Effector memory CD8-positive, alpha-beta T cell (primary cell): Measurements from ENCODE around the gene ERLEC1.
"Not testable (repeated sequence)": the region's sequence is repeated elsewhere in the genome, so short reads cannot be mapped to it uniquely, and the experiment has no call there.

ENCODE experiments used
- ATAC-seq: fragments of 150-1000 bp; cut with Tn5 transposase; replicated peaks from 2 replicates; pipeline ENCODE4 v1.10.0; 2021; ENCODE audit warnings: mild to moderate bottlenecking, moderate library complexity
- DNase-seq, 3 experiments: peaks; one replicate each; pipeline ENCODE4 v3.0.0; 2021
- H3K27ac Mint-ChIP-seq, 2 donors: one replicate each; pipeline ENCODE4 v1.8.0; 2022; ENCODE audit warnings: mild to moderate bottlenecking in 2 of 2, mixed read lengths in 2 of 2, moderate library complexity in 2 of 2
- H3K27me3 Mint-ChIP-seq, 2 donors: one replicate each; pipeline ENCODE4 v1.8.0; 2022; ENCODE audit warnings: mixed read lengths in 2 of 2
- H3K36me3 Mint-ChIP-seq: one replicate; pipeline ENCODE4 v1.8.0; 2022; ENCODE audit warnings: mild to moderate bottlenecking, moderate library complexity, mixed read lengths; ENCODE audit not compliant: insufficient read depth
- H3K4me1 Mint-ChIP-seq, 2 donors: one replicate each; pipeline ENCODE4 v1.8.0; 2022; ENCODE audit warnings: low read depth in 2 of 2, mixed read lengths in 2 of 2
- H3K4me3 Mint-ChIP-seq, 2 donors: one replicate each; pipeline ENCODE4 v1.8.0; 2022; ENCODE audit warnings: mild to moderate bottlenecking in 2 of 2, mixed read lengths in 2 of 2, moderate library complexity in 2 of 2
- H3K9me3 Mint-ChIP-seq, 2 donors: one replicate each; pipeline ENCODE4 v1.8.0; 2022; ENCODE audit warnings: mixed read lengths in 2 of 2

Gene ERLEC1

GRCh38 chr2:53793821-53794220 is 7.0 kb downstream of the ERLEC1 start:
- no peaks in the 10 kb centered on the region for H3K9me3 Mint-ChIP-seq
- peaks cover 3 to 6% of the 10 kb centered on the region in 2 donors for H3K4me1 Mint-ChIP-seq
- no peak overlapping the region for H3K4me3 Mint-ChIP-seq
- DNase-seq (no peak), ATAC-seq (no peak)
- no peaks in the 10 kb centered on the region for H3K27me3 Mint-ChIP-seq
- H3K27ac Mint-ChIP-seq, result no peak overlapping the region
- peaks cover 57% of the 10 kb centered on the region for H3K36me3 Mint-ChIP-seq

DNA sequence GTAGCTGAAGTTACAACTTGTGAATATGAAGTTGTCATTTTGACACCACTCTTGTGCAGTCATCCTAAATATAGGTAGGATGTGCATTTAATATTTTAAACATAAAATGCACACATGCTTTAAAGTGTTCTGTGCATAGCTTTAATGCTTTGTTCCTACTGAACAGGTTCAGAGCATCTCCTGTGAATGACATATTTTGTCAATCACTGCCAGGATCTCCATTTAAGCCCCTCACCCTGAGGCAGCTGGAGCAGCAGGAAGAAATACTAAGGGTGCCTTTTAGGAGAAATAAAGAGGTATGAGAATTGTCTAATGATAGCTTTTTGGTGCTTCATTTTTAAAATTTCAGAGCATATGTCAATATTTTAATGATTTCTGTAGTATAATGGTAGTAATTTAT is 14.7 kb downstream of the ERLEC1 start:
- Mint-ChIP-seq H3K36me3 (peaks cover 82% of the 10 kb centered on the region), H3K27ac (no peak overlapping the region)
- no peak for ATAC-seq

DNA sequence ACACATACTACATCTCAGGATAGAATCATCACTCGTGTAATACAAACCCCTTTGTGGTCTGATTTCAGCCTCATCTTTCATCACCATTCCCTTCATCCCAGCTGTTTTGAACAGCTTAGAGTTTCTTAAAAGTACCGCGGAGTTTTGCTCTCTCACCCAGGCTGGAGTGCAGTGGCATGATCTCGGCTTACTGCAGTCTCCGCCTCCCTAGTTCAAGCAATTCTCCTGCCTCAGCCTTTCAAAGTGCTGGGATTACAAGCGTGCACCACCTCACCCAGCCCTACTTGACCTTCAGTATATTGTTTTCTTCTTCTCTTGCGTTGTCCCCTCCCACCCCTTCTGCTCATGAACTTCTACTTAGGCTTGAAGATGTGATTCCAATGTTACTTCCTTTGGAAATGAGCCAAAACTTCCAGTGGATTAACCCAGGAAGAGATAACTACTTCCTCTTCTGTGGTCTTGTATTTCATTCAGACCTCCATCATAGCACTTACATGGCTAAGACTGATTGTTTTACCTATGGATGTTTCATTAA is 15.8 kb downstream of the ERLEC1 start:
- no peaks in the 10 kb centered on the region for H3K27me3 Mint-ChIP-seq
- no peaks in the 10 kb centered on the region for H3K9me3 Mint-ChIP-seq
- DNase-seq (no peak), ATAC-seq (no peak)
- H3K4me1 Mint-ChIP-seq, result no peaks in the 10 kb centered on the region
- H3K36me3 Mint-ChIP-seq, result peaks cover 83% of the 10 kb centered on the region
- H3K27ac Mint-ChIP-seq, result peak overlapping the region in 1 of 2 donors; percentile 5
- H3K4me3 Mint-ChIP-seq, result no peak overlapping the region

More for the DNA sequence above, 14.7 kb downstream of the ERLEC1 start:
- Mint-ChIP-seq H3K4me1 (no peaks in the 10 kb centered on the region), H3K9me3 (no peaks in the 10 kb centered on the region), H3K4me3 (no peak overlapping the region), H3K27me3 (no peaks in the 10 kb centered on the region)
- DNase-seq, result no peak

DNA sequence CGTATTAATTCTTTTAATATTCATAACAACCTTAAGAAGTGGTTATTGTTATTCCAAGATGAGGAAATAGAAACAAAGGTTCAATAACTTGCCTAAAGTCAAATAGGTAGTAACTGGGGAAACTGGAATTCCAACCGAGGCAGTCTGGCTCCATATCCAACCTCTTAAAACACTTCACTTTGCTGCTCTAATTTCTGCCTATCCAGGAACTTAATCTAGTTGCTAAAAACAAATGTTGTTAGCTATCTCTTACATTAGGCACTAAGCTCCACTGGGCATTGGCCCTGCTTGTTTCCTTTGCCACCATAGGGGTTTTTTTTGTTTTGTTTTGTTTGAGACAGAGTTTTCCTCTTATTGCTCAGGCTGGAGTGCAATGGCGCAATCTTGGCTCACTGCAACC is 24.8 kb downstream of the ERLEC1 start:
- H3K27ac Mint-ChIP-seq, result peak overlapping the region in 1 of 2 donors; percentile 0

DNA sequence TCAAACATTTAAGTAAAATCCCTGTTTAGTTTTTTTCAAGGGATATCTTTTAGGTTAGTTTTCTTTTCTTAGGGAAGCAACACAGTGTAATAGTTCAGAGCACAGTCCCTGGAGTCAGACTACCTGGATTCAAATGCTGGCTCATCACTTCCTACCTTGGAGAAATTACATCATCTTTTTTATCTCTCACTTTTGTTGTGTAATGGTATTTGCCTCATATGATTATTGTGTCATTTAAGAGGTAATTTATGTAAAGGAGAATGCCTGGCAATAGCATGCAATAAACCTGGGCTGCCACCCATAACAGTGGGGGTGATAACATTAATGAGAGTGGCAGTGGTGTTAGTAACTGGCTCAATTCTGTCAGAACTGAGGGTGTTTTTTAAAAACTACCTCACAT is 26.3 kb downstream of the ERLEC1 start:
- Mint-ChIP-seq H3K4me1 (no peaks in the 10 kb centered on the region), H3K27ac (no peak overlapping the region), H3K27me3 (no peaks in the 10 kb centered on the region), H3K4me3 (no peak overlapping the region), H3K36me3 (peaks cover 78% of the 10 kb centered on the region), H3K9me3 (no peaks in the 10 kb centered on the region)
- no peak for ATAC-seq
- DNase-seq, result no peak

More for the DNA sequence above, 24.8 kb downstream of the ERLEC1 start:
- ATAC-seq (no peak), DNase-seq (no peak)
- Mint-ChIP-seq H3K27me3 (no peaks in the 10 kb centered on the region), H3K4me3 (no peak overlapping the region), H3K9me3 (no peaks in the 10 kb centered on the region), H3K4me1 (no peaks in the 10 kb centered on the region), H3K36me3 (peaks cover 80% of the 10 kb centered on the region)

DNA sequence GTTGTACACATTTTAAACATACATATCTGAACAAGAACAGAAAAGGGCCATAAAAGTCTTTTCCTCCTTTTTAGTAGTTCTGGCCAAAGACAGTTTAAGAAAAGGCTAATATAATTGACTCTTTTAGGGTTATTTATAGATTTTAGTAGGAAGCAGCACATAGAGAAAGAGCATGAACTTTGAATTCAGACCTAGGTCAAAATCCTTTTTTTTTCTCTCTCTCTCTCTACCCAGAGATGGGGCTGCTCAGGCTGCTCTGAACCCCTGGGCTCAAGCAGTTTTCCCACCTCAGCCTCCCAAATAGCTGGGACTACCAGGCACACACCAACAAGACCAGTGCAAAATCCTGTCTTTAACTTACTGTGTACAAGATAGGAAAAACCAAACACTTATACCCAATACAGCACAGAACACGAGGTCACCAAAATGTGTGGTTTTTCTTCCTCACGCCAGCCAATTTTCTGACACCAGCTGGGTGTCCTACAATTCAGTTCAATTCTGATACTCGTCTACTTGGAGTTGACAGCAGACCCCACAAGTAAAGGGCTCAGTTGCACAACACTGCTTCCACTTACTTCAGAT is 32.1 kb downstream of the ERLEC1 start:
- ATAC-seq, result no peak
- H3K4me3 Mint-ChIP-seq, result no peak overlapping the region
- no peaks in the 10 kb centered on the region for H3K4me1 Mint-ChIP-seq
- no peaks in the 10 kb centered on the region for H3K9me3 Mint-ChIP-seq
- H3K27ac Mint-ChIP-seq, result no peak overlapping the region
- no peaks in the 10 kb centered on the region for H3K27me3 Mint-ChIP-seq
- DNase-seq, result no peak
- peaks cover 47% of the 10 kb centered on the region for H3K36me3 Mint-ChIP-seq

DNA sequence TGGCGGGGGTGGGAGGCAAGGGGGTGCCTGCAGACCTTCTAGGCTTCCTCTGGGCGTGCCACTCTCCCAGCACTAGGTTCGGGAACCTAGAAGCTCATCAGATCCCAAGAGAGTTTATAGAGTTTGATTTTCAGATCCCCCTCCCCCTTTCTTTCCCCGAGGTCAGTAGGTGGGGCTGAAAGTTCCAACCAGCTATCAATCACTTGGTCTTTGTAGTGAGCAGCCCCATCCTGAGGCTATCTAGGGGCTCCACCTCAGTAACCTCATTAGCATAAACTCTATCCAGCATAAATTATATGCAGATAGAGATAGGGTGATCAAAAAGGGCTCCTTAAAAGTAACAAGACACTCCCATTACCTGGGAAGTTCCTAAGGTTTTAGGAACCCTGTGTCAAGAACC is 32.8 kb downstream of the ERLEC1 start:
- Mint-ChIP-seq H3K4me3 (no peak overlapping the region), H3K27me3 (no peaks in the 10 kb centered on the region), H3K4me1 (no peaks in the 10 kb centered on the region), H3K27ac (peak overlapping the region in 1 of 2 donors; percentile 33), H3K9me3 (no peaks in the 10 kb centered on the region), H3K36me3 (peaks cover 46% of the 10 kb centered on the region)
- DNase-seq (no peak), ATAC-seq (no peak)

DNA sequence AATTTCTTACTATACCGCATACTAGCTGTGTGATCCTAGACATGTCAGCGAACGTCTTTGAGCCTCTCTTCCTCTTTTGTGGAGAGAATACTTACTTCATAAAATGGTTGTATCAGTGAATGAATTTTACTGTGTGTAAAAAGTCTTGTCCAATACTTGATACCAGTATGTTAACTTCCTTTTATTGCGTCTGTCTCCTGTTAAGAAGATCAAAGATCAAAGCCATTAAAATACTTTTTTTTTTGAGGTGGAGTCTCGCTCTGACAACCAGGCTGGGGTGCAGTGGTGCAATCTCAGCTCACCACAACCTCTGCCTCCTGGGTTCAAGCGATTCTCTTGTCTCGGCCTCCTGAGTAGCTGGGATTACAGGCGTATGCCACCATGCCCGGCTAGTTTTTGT is 33.2 kb downstream of the ERLEC1 start:
- DNase-seq (no peak), ATAC-seq (no peak)
- H3K27me3 Mint-ChIP-seq, result no peaks in the 10 kb centered on the region
- H3K36me3 Mint-ChIP-seq, result peaks cover 42% of the 10 kb centered on the region
- no peaks in the 10 kb centered on the region for H3K4me1 Mint-ChIP-seq
- H3K27ac Mint-ChIP-seq, result peak overlapping the region in 1 of 2 donors; percentile 33
- no peak overlapping the region for H3K4me3 Mint-ChIP-seq
- H3K9me3 Mint-ChIP-seq, result no peaks in the 10 kb centered on the region

- Mint-ChIP-seq H3K27me3 (no peaks in the 10 kb centered on the region), H3K4me1 (no peaks in the 10 kb centered on the region), H3K4me3 (no peak overlapping the region), H3K9me3 (no peaks in the 10 kb centered on the region), H3K36me3 (peaks cover 35% of the 10 kb centered on the region), H3K27ac (peak overlapping the region in 1 of 2 donors; percentile 33)
- DNase-seq (no peak), ATAC-seq (no peak)
Measured at GRCh38 chr2:53820711-53821110, 33.9 kb downstream of the ERLEC1 start.

GRCh38 chr2:53821810-53822209 is 35.0 kb downstream of the ERLEC1 start:
- H3K27me3 Mint-ChIP-seq, result no peaks in the 10 kb centered on the region
- H3K4me1 Mint-ChIP-seq, result no peaks in the 10 kb centered on the region
- H3K9me3 Mint-ChIP-seq, result no peaks in the 10 kb centered on the region
- H3K4me3 Mint-ChIP-seq, result no peak overlapping the region
- ATAC-seq, result no peak
- no peak overlapping the region for H3K27ac Mint-ChIP-seq
- no peak for DNase-seq
- H3K36me3 Mint-ChIP-seq, result peaks cover 24% of the 10 kb centered on the region

DNA sequence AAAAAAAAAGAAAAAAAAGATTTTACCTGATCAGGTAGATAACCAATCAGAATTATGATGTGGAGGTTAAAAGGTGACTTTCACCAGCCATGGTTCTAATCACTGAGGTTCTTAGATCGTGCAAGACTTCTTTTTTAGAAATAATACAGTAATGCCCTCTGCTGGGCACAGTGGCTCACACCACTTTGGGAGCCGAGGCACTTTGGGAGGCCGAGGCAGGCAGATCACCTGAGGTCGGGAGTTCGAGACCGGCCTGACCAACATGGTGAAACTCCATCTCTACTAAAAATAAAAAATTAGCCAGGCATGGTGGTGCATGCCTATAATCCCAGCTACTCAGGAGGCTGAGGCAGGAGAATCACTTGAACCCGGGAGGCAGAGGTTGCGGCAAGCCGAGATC is 36.8 kb downstream of the ERLEC1 start:
- H3K36me3 Mint-ChIP-seq, result peaks cover 11% of the 10 kb centered on the region
- H3K27ac Mint-ChIP-seq, DNase-seq, H3K27me3 Mint-ChIP-seq, H3K9me3 Mint-ChIP-seq, ATAC-seq, H3K4me1 Mint-ChIP-seq, H3K4me3 Mint-ChIP-seq: not testable (repeated sequence)

DNA sequence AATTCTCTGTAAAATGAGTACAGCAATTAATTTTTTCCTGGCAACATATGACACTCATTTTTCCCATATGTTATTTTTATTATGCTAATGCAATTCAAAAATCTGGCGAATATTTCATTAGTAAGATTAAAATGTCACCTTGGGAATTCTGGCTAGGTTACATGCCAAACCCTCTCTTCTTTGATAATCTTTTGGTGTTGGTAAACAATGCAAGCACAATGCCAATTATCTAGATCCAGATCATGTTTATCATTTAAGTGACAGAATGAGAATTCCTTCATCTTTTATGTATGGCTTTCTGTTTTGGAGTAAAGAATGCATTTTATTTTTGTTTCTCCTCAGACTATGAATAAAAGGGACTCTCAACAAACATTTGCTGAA is 39.2 kb downstream of the ERLEC1 start:
- Mint-ChIP-seq H3K4me3 (no peak overlapping the region), H3K27me3 (no peaks in the 10 kb centered on the region), H3K36me3 (peaks cover 5% of the 10 kb centered on the region), H3K27ac (no peak overlapping the region), H3K9me3 (peaks cover 0 to 11% of the 10 kb centered on the region in 2 donors), H3K4me1 (no peaks in the 10 kb centered on the region)
- ATAC-seq (no peak), DNase-seq (no peak)

- Mint-ChIP-seq H3K4me3 (no peak overlapping the region), H3K4me1 (no peaks in the 10 kb centered on the region), H3K27ac (no peak overlapping the region), H3K36me3 (peaks cover 5% of the 10 kb centered on the region), H3K27me3 (no peaks in the 10 kb centered on the region), H3K9me3 (peaks cover 0 to 11% of the 10 kb centered on the region in 2 donors)
- DNase-seq (no peak), ATAC-seq (no peak)
Measured at GRCh38 chr2:53826587-53827397, 39.9 kb downstream of the ERLEC1 start.
